GM06990 (cell line): ENCODE measurements around the gene CA4.

ENCODE experiments used
- DNase-seq: peaks from one replicate; pipeline ENCODE4 v3.0.0-alpha.2; 2011; ENCODE audit not compliant: insufficient read length; ENCODE audit errors: extremely low read depth
- H3K27me3 ChIP-seq: replicated peaks from 2 replicates; pipeline ENCODE4 v1.6.0; 2011; ENCODE audit warnings: low read length; ENCODE audit not compliant: control insufficient read depth, insufficient read depth
- H3K36me3 ChIP-seq: 2 replicates; pipeline ENCODE4 v1.5.1; 2011; ENCODE audit warnings: low read length; ENCODE audit not compliant: control insufficient read depth, insufficient read depth
- H3K4me3 ChIP-seq: replicated peaks from 2 replicates; pipeline ENCODE4 v1.5.1; 2011; ENCODE audit warnings: low read depth, mild to moderate bottlenecking, control low read depth, low read length
- CTCF ChIP-seq: IDR thresholded peaks from 2 replicates; pipeline ENCODE4 v1.5.1; 2011; ENCODE audit warnings: low read length, control low read depth, mild to moderate bottlenecking, inconsistent platforms; ENCODE audit not compliant: insufficient read depth, poor library complexity, severe bottlenecking

CA4 gene

DNA sequence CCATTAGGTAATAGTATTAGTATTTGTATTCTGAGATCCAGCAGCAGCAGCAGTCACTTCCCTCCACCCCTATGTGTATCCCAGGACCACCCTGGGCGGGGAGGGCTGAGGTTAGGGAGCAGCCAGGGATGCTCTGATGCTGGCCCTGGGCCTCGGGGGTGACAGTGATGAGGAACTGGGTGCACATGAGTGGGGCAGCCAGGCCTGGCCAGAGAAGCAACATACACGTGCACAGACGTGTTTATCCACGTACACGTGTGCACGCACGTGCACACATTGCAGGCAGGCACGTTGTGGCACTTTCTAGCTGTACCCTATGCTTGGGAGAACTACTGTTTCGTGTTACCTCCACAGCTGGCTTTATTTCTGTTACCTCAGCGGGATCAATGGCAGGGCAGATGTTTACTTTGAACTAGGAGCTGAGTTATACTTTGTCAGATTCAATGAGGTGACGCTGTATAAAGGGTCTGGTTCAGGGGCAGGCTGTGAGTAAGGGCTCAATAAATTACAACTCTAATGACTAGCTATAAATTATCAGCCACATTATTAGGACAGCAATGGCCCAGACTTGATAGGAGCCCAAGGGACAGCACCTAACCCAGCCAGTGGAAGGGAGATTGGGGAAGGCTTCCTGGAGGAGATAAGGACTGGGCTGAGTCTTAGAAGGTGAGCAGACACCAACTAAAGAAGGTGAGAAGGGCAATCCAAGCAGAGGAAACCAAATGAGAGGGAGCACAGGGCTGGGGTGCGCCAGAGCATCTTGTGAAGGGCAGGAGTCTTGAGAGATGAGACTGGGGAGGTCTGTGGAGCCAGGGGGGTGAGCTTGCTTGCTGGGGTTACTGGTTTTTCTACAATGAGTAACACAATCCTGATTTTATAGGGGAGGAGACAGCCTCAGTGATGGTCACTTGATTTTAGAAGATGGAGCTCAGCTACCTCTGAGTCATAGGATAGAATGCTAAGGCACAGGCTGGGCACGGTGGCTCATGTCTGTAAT is 22.4 kb upstream of the CA4 start:
- Histone ChIP-seq H3K27me3 (no peaks in the 10 kb centered on the region), H3K4me3 (no peak overlapping the region), H3K36me3 (no peaks in the 10 kb centered on the region)
- DNase-seq: no peak
- TF ChIP-seq CTCF: no peak

- no peaks in the 10 kb centered on the region for H3K27me3 ChIP-seq
- H3K36me3 ChIP-seq: no peaks in the 10 kb centered on the region
- TF ChIP-seq CTCF: no peak
- DNase-seq: no peak
- H3K4me3 ChIP-seq: no peak overlapping the region
Measured at GRCh38 chr17:60128171-60128859, 21.5 kb upstream of the CA4 start.

DNA sequence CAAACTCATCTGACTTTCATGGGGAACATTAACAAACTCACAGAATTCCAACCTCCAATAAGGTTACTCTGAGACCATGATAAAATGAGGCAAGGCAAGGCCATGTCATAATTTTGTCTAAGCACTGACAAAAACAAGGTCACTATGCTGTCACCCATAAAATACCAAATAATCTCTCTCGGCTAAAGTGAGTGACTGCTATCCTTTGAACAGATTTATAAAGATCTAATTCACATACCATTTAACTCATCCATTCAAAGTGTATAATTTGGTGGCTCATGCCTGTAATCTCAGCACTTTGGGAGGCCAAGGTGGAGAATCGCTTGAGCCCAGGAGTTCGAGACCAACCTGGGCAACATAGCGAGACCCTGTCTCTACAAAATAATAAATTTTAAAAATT is 20.6 kb upstream of the CA4 start:
- H3K36me3 ChIP-seq: no peaks in the 10 kb centered on the region
- no peak for DNase-seq
- no peaks in the 10 kb centered on the region for H3K27me3 ChIP-seq
- H3K4me3 ChIP-seq: no peak overlapping the region
- TF ChIP-seq CTCF: no peak

DNA sequence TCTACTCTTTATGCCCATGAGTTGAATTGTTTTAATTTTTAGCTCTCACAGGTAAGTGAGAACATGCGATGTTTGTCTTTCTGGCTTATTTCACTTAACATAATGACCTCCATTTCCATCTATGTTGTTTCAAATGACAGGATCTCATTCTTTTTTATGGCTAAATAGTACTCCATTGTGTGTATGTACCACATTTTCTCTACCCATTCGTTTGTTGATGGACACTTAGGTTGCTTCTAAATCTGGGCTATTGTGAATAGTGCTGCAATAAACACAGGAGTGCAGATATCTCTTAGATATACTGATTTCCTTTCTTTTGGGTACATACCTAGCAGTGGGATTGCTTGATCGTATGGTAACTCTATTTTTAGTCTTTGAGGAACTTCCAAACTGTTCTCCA is 19.3 kb upstream of the CA4 start:
- Histone ChIP-seq H3K36me3 (no peaks in the 10 kb centered on the region), H3K4me3 (no peak overlapping the region), H3K27me3 (no peaks in the 10 kb centered on the region)
- TF ChIP-seq CTCF: no peak
- no peak for DNase-seq

- TF ChIP-seq CTCF: no peak
- no peak for DNase-seq
- Histone ChIP-seq H3K27me3 (no peaks in the 10 kb centered on the region; the same call in 1 of the 2 replicates), H3K36me3 (no peaks in the 10 kb centered on the region), H3K4me3 (peak overlapping the region; percentile 74)
Measured at GRCh38 chr17:60134396-60135150, 15.2 kb upstream of the CA4 start.
